Esophagus squamous epithelium (tissue), 5 donors: ENCODE measurements around the gene CALHM5. TPM values are rescaled to one million over a fixed set of nuclear protein-coding genes. Genes with fewer than 3 reads are reported as not detected.
A peak's percentile ranks its signal among the peaks of the same experiment; 100 is the strongest.

Experiments
- DNase-seq: peaks from one replicate; lab custom pipeline; 2025; lab: John Stamatoyannopoulos, UW
- H3K27ac ChIP-seq, 4 donors: fragments of 200-600 bp; sonication (generic); one replicate each; pipeline ENCODE4 v1.5.1; 2016 to 2019; ENCODE audit warnings: mild to moderate bottlenecking in 1 of 4
- H3K27me3 ChIP-seq, 4 donors: fragments of 200-600 bp; sonication (generic); 1 replicate in 3 of 4; 2 replicates in 1 of 4; pipeline versions ENCODE4 v1.5.1 to v1.6.0; 2017 to 2021; ENCODE audit warnings: antibody characterized with exemption in 1 of 4
- H3K36me3 ChIP-seq, 3 donors: fragments of 200-600 bp; sonication (generic); one replicate each; pipeline ENCODE4 v1.5.1; 2016 to 2019
- H3K4me1 ChIP-seq, 3 donors: fragments of 200-600 bp; sonication (generic); one replicate each; pipeline ENCODE4 v1.5.1; 2017 to 2019
- H3K4me3 ChIP-seq, 4 donors: fragments of 200-600 bp; sonication (generic); 1 replicate in 3 of 4; 2 replicates in 1 of 4; pipeline ENCODE4 v1.5.1; 2016 to 2019; ENCODE audit warnings: mild to moderate bottlenecking in 2 of 4, moderate library complexity in 1 of 4
- H3K9me3 ChIP-seq, 3 donors: fragments of 200-600 bp; sonication (generic); one replicate each; pipeline ENCODE4 v1.5.1; 2016 to 2019
- POLR2A ChIP-seq, 4 donors: fragments of 450-650 bp; IDR thresholded peaks; one replicate each; pipeline ENCODE4 v1.6.1; 2017; ENCODE audit warnings: antibody characterized with exemption in 4 of 4, mild to moderate bottlenecking in 4 of 4, moderate library complexity in 3 of 4
- WGBS, 2 donors: methylation state at CpG; one replicate each; pipeline ENCODE4 v1.1.5; 2018; 5-methylcytosine and 5-hydroxymethylcytosine counted together
- intact Hi-C: fragments of 100-400 bp; cut with DNase I; formaldehyde crosslinking; loops from one replicate; pipeline ENCODE4 v1.15.0; 2022
- total RNA-seq, 4 donors: library from RNA; depleted of rRNA; stranded (reverse); fragments of >200 nt; gene quantifications; one replicate each; pipeline ENCODE4 v1.1.0, GENCODE V29; 2016
- TF ChIP-seq, protein P1 (sequence below), 6 experiments: fragments of 450-650 bp in 4 of 6; fragments of 200-600 bp in 2 of 6; sonication (generic) in 2 of 6; IDR thresholded peaks; one replicate each; pipeline ENCODE4 v1.5.1; 2016 to 2019; ENCODE audit warnings: antibody characterized with exemption in 6 of 6, mild to moderate bottlenecking in 4 of 6, moderate library complexity in 4 of 6
- donor health status: DM: yes; HTN: yes; CAD: no.

The CALHM5 gene
- total RNA-seq, 4 donors from 2014 or later: 0.04 to 1.7 (median 0.56) TPM

DNA sequence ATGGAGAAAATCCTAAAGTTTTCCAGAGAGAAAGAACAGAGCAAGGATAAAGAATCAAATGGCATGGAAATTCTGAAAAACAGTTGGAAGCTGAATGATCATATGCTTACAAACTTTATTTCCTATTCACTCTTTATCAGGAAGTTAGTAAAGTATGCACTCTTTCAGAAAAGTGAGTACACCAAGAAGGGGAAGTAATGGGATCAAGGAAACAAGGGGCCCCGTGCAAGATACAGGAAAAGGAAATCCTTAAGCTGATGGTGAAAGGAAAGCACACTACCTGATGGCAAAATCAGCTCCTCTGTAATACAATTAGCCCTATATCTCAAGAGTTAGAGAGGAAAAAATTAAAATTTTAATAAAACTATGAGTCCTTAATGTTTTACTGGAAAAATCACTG, 36.3 kb upstream of the CALHM5 start:
- TF ChIP-seq, protein P1, sequence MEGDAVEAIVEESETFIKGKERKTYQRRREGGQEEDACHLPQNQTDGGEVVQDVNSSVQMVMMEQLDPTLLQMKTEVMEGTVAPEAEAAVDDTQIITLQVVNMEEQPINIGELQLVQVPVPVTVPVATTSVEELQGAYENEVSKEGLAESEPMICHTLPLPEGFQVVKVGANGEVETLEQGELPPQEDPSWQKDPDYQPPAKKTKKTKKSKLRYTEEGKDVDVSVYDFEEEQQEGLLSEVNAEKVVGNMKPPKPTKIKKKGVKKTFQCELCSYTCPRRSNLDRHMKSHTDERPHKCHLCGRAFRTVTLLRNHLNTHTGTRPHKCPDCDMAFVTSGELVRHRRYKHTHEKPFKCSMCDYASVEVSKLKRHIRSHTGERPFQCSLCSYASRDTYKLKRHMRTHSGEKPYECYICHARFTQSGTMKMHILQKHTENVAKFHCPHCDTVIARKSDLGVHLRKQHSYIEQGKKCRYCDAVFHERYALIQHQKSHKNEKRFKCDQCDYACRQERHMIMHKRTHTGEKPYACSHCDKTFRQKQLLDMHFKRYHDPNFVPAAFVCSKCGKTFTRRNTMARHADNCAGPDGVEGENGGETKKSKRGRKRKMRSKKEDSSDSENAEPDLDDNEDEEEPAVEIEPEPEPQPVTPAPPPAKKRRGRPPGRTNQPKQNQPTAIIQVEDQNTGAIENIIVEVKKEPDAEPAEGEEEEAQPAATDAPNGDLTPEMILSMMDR (IDR thresholded peaks at IDR 0.05): no peak
- no peak for TF ChIP-seq POLR2A (IDR thresholded peaks at IDR 0.05)
- Histone ChIP-seq H3K4me3 (no peak overlapping the region), H3K27me3 (no peaks in the 10 kb centered on the region), H3K9me3 (no peaks in the 10 kb centered on the region), H3K4me1 (no peaks in the 10 kb centered on the region), H3K27ac (no peak overlapping the region), H3K36me3 (no peaks in the 10 kb centered on the region)
- intact Hi-C loops: no loop called here
- no peak for DNase-seq
- 58 to 71% methylated on average over 1 of the region's 1 CpG for WGBS, 2 donors

DNA sequence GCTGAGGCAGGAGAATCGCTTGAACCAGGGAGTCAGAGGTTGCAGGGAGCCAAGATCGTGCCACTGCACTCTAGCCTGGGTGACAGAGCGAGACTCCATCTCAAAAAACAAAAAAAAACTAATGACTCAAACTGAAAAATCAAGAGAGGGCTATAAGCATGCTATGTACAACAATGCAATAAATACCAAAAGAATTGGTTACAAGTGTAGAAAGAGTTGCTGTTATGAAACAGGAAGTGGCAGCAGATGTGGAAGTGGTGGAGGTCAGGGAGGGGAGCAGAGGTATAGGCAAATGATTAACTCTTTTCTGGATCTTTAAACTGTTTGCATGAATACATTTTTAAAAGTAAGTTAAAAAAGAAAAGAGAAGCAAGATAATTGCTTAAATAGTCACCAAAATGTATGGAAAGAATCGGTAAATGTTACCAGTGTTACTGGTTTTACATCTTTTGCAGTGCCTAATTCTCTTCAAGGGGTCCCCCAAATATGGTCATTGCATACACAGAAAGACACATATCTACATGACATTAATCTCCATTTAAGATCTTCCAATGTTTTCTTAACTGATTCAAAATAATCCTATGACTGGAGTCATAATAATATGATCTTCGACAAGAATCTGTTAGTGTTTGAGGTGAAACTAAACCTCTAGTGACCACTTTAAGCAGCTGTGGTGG, 35.3 kb upstream of the CALHM5 start:
- H3K4me3 ChIP-seq: no peak overlapping the region
- TF ChIP-seq, protein P1 (IDR thresholded peaks at IDR 0.05): no peak
- no peak for TF ChIP-seq POLR2A (IDR thresholded peaks at IDR 0.05)
- H3K9me3 ChIP-seq: no peaks in the 10 kb centered on the region
- H3K36me3 ChIP-seq: no peaks in the 10 kb centered on the region
- 49 to 63% methylated on average over 5 of the region's 5 CpGs for WGBS, 2 donors
- intact Hi-C loops: no loop called here
- no peaks in the 10 kb centered on the region for H3K27me3 ChIP-seq
- H3K27ac ChIP-seq: peak overlapping the region in 1 of 4 donors; percentile 5
- DNase-seq: no peak
- H3K4me1 ChIP-seq: no peaks in the 10 kb centered on the region

DNA sequence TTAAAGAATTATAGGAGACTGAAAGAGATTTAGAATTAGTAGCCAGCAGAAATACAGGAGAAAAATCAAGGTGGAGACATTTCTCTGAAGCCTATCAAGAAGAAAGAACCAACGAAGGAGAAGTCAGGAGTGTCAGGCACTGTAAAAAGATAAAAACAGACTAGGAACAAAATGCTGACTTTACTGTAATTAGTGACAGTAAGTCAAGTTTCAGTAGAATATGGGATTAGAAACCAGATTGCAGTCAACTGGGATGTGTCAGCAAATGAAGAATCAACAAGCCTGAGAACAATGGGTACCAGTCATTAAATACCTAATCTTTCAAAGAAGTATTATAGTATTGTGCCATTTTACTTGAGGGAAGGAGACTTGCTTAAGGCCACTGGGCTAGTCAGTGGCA, 28.7 kb upstream of the CALHM5 start:
- H3K27ac ChIP-seq: no peak overlapping the region
- no peak overlapping the region for H3K4me3 ChIP-seq
- 29 to 48% methylated on average over 1 of the region's 1 CpG for WGBS, 2 donors
- H3K9me3 ChIP-seq: no peaks in the 10 kb centered on the region
- no peak for DNase-seq
- intact Hi-C loops: no loop called here
- peaks cover 0 to 11% (median 0%) of the 10 kb centered on the region in 3 donors for H3K4me1 ChIP-seq
- H3K27me3 ChIP-seq: no peaks in the 10 kb centered on the region
- H3K36me3 ChIP-seq: no peaks in the 10 kb centered on the region
- TF ChIP-seq POLR2A (IDR thresholded peaks at IDR 0.05): no peak
- TF ChIP-seq, protein P1 (IDR thresholded peaks at IDR 0.05): no peak

DNA sequence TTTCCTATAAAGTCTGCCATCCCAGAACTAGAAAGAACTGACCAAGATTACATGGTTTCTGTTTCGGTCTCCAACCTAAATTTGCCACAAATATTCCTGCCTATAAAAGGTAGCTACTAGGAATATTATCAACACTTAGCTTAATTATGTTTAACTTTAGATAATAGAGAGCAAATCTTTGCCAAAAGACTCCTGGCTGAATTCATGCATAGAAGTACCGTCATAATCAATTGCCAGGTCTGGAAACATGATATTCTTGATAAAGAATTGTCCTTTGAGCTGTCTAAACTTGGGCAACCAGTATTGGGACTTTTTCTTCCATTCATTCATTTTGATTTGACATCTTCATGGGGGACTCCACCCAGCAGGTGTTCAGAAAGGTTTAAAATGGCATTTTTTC, 27.8 kb upstream of the CALHM5 start:
- no peak for DNase-seq
- Histone ChIP-seq H3K27me3 (no peaks in the 10 kb centered on the region), H3K9me3 (no peaks in the 10 kb centered on the region), H3K4me1 (peaks cover 0 to 11% (median 0%) of the 10 kb centered on the region in 3 donors), H3K4me3 (no peak overlapping the region), H3K27ac (no peak overlapping the region), H3K36me3 (no peaks in the 10 kb centered on the region)
- WGBS, 2 donors: 43 to 61% methylated on average over 2 of the region's 2 CpGs
- TF ChIP-seq, protein P1 (IDR thresholded peaks at IDR 0.05): no peak
- TF ChIP-seq POLR2A (IDR thresholded peaks at IDR 0.05): no peak
- intact Hi-C loops: no loop called here

DNA sequence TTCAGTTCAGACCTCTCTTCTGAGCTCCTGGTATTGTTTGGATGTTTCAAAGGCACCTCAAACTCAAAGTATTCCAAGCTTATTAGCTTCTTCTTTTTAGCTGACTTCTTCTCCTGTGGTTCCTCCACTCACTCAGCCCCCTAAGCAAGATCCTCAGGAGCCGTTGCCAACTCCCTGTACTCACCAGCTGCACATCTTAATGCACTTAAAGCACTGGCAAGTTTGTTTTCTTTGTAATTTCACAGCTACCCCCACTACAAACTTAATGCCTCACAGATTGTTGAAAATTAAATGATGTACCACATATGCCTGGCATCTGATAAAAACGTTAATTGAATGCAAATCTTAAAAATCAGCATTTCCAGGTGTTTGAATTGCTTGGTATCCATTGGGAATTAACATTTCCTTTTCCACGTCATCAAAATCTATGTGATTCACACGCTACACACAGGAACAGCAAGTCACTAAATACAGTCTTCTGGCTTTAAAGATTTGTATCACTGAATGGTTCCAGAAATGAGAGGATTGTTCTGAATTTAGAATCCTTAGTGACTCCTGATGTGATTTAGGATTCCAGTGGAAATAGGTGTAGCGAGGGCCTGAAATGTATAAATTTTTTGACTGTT, 25.8 kb upstream of the CALHM5 start:
- intact Hi-C loops: no loop called here
- WGBS, 2 donors: 71% methylated on average over 5 of the region's 5 CpGs
- Histone ChIP-seq H3K4me1 (peaks cover 0 to 11% (median 0%) of the 10 kb centered on the region in 3 donors), H3K4me3 (no peak overlapping the region), H3K36me3 (no peaks in the 10 kb centered on the region), H3K27ac (no peak overlapping the region), H3K9me3 (no peaks in the 10 kb centered on the region), H3K27me3 (no peaks in the 10 kb centered on the region)
- DNase-seq: no peak
- TF ChIP-seq, protein P1 (IDR thresholded peaks at IDR 0.05): no peak
- TF ChIP-seq POLR2A (IDR thresholded peaks at IDR 0.05): no peak
